ENCODE results near the gene TMEM198.

Gene TMEM198

DNA sequence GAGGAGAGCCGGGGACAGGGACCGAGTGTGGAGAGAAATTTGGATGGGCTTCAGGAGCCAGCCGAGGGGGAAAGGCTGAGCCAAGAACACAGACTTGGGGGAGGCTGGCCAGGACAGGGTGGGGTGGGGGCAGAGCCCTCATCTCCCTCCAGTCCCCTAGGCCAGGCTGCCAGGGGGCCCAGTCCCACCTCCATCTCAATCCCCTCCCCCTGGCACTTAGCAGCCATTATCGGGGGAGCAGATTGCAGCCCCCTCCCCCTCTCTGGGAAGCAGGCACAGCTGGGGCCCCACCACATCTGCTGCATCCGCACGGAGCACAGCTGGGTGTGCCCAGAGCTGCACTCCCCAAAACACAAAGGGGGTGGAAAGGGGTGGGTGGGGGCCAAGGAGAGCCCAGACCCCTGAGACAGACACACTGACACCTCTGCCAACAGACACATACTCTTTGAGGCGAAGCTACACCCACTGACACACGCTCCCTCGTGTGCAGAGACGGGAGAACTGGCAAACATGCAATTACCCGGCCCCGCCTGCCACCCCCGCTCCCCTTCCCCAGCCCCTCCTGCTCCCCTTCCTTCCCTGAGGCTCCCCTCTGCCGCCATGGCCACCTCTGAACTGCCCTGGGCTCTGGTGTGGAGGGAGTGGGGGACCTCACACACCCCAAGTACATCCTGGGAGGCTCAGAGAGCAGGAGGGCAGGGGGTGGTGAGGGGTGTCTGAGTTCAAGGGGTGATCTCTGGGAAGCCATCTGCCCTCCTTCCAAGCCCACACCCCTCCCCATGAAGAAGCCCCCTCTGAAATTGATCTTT is 34.7 kb upstream of the TMEM198 start:
- peak in 7 of 56 donors; percentile 22 to 71 (median 31) for DNase-seq

DNA sequence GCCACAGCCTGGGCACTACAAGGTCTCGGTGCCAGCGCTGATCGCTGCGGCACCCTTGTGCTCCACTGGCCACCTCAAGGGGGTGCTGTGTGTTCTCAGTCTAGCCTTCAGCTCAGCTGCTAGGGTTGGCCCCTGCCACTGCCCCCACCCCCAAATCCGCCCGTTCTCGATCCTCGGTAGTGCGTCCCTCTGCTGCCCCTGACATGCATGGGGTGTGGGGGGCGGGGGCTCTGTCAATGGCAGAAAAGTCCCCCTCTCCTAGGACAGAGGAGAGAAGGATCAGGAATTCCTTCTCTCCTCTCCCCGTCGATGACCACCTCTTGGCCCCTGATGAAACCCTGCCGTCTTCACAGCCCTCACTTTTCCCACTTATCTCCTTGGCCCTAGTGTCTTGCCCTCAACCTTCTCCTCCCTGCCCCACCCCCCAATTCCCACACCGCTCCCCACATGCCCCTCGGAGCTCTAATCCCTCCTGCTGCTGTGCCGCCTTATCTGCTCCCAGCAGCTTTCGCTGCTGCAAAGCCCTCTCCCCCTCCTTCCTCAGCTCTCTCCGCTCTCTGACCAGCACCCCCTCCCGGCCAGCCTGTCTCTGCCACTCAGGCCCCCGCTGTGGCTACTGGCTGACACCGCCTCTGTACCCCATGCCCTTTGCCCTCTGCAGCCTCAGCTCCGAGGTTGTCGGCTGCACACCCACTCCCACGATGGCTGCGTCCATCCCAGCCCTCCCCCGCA is 33.9 kb upstream of the TMEM198 start:
- peak in 40 of 56 donors; percentile 9 to 69 (median 40) for DNase-seq

DNA sequence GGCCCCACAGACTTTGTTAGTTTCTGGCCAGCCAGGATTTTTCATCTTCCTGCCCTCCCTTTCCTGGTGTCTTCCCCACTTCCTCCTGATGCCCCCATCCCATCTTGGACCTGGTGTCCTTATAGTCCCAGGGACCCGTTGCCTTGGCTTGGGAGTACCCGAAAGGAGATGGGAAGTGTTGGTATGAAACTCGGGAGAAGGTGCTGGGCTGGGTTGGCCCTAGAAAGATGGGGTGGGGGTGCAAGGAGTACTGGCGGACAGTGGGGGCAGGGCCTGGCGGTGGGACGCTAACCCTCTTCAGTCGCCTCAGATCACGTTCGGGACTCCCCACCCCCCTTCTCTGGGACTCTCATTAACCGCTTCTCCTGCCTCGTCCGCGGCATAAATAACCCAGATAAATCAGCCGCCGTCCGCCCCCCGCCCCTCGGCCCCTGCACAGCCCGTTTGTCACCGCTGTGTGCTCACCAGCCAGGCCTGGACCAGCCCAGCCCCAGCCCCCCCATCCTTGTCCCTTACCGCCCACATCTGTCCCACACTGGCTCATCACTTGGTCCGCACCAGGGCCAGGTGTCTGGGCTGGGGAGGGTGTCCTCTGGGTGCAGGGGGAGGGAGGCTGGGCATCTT is 33.2 kb upstream of the TMEM198 start:
- DNase-seq = no peak

DNA sequence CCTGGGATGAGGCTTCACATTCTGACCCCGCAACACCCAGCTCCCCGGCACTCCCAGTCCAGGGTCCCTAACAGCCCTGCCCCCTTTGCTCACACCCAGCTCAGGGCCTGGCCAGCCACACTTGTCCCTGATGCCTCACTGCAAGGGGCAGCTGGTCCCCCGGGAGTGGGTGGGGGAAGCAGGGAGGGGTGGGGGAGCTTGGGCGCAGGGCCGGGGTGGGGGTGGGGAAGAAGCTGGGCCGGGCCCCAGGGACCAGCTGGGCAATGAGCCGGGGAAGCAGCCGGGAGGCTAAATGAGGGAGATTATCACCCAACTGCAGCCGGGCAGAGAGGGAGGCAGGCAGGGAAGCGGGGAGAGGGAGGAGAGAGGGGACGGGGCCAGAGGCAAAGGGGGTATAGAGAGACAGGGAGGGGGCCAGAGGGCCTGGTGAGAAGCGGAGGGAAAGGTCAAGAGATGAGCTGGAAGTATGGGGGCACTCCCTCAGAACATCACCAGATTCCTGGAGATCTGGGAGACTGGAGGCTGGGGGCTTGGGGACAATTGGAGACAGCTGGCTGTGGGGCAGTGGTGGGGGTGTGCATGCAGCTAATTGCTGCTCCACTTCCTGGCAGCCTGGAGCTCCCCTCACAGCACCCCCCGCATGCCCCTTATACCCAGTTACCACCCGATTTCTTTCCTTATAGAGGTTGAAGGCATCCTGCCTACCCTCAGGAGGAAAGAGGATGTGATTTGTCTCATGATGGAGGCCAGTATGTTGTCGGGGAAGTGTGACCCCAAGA is 32.1 kb upstream of the TMEM198 start:
- DNase-seq = peak in 2 of 56 donors; percentile 6 to 17

DNA sequence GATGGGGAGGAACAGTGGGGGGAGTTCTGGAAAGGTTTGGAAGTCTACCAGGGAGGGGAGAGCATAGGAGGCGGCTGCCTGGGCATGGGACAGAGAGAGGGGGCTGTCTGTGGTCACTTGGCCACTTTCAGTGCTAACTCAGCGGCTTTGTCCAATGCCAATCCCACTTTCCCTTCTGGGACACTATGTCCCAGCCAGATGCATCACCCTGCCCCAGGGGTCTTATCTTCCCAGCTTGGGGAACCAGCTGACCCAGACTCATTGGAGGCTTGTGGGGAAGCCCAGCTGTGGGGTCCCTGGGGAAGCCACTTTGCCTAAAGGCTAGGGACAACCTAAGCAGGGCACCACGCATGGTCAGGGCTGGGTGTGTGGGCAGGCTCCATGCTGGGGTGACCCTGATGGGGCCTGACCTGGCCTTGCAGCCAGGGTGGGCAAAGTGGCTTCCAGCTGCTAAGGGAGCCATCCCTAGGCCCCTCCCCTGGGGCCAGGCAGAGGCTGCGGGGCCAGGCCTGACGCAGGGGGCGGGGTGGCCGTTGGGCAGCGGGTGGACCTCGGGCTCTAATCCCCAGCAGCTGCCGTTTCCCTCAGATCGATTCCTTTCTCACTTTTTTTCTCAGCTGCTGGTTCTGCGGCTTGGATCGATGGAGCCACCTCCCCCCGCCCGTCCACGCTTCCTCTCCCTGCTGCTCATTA is 31.2 kb upstream of the TMEM198 start:
- no peak for DNase-seq

DNA sequence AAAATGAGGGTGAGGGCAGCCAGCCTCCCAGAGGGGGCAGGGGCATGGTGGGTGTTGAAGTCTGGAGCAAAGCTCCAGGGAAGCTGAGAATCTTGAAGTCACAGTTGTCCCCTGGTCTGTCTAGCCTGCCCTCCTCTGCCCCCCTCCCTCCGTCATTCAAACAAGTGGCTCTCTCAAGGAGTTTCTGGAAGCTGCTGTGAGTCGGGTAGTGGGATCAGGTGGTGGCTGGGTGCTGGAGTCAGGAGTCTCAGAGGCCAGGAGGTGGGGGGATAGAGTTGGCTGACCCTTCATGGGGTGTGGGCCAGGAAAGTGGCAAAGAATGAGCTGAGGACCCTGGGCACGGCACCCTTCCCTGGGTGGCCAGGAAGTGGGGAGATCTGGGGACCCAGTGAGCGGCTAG is 30.0 kb upstream of the TMEM198 start:
- peak in 1 of 56 donors; percentile 20 for DNase-seq

DNA sequence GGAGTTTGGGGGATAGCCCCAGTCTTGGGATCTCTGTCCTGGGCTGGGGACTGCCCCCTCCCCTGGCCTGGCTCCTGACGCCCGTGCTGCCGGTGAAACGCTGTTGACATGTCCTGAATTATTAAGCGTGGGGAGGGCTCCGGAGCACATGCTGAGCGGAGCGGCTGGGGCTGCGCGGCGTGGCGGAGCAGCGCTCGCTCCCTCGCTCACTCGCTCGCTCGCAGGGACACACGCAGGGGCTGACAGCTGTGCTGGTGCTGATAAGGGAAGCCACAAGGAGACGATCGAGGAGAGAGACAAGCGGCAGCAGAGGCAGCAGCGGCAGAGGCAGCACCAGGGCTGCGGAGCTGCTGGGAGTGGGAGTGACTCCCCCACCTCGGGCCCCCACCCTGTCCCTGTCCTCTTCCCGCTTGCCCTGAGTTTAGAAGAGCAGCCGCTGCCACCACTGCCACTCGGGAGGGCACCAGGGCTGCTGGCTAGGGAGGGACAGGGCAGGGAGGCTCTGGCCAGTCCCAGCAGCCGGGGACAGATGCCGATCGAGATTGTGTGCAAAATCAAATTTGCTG is 29.5 kb upstream of the TMEM198 start, which contains the start of gene ASIC4:
ASIC4 (plus strand) TSS at position 287 of the 566 bp plus-strand sequence; CDS start at position 530, 243 bp downstream.
- DNase-seq = peak in 10 of 56 donors; percentile 3 to 39 (median 24)

DNA sequence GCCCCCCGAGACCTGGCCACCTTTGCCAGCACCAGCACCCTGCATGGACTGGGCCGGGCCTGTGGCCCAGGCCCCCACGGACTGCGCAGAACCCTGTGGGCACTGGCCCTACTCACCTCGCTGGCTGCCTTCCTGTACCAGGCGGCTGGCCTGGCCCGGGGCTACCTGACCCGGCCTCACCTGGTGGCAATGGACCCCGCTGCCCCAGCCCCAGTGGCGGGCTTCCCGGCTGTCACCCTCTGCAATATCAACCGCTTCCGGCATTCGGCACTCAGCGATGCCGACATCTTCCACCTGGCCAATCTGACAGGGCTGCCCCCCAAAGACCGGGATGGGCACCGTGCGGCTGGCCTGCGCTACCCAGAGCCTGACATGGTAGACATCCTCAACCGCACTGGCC is 29.0 kb upstream of the TMEM198 start:
- no peak for DNase-seq

DNA sequence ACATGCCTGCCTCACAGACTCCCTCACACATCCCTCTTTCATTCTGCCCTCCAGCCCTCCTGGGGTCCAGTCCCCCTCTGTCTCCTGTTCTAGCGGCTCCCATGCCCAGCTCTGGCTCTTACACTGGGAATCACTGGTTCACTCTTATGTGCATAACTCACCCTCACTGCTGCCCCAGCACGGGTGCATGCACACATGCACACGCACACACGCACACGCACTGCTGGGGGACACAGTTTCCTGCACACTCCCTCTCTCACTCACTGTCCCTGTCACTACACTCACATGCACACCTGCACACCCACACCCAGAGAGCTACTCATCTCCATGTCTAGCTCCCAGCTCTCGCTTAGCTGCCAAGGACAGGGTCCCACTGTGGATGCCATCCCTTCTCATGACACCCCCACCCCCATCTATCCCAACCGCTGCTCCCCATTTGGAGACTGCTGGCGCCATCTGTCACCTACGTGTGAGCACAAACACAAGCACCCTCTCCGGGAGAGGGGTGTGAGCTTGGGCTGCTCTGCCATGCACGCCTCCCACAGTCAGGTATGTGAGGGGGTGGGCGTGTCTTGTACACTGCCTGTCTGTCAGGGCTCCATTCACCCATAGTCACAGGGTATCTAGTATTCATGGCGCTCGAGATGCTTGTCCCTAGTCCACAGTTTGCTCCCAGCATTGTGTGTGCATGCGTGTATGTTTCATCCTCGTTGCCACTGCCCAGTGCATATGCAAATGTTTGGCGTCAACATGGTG is 27.8 kb upstream of the TMEM198 start:
- peak in 24 of 56 donors; percentile 6 to 73 (median 38) for DNase-seq

DNA sequence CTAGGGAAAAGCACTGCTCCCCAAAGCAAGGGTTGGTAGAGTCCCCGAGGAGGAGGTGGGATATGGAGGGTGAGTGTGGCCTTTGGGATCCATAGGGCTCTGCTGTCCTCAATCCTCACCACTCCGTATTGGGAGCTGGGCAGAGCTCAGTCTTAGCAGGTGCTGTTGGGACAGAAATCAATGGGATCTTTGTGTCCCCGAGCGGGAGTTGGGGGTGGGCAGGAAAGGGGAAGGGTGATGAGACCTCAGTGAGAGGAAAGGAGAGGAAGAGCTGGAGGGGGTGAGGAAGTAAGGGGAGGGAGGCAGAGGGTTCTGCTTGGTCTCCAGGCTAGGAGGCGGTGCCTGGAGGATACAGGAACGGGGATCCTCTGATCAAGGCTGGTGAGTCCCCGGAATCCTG is 26.9 kb upstream of the TMEM198 start:
- peak in 1 of 56 donors; percentile 6 for DNase-seq

DNA sequence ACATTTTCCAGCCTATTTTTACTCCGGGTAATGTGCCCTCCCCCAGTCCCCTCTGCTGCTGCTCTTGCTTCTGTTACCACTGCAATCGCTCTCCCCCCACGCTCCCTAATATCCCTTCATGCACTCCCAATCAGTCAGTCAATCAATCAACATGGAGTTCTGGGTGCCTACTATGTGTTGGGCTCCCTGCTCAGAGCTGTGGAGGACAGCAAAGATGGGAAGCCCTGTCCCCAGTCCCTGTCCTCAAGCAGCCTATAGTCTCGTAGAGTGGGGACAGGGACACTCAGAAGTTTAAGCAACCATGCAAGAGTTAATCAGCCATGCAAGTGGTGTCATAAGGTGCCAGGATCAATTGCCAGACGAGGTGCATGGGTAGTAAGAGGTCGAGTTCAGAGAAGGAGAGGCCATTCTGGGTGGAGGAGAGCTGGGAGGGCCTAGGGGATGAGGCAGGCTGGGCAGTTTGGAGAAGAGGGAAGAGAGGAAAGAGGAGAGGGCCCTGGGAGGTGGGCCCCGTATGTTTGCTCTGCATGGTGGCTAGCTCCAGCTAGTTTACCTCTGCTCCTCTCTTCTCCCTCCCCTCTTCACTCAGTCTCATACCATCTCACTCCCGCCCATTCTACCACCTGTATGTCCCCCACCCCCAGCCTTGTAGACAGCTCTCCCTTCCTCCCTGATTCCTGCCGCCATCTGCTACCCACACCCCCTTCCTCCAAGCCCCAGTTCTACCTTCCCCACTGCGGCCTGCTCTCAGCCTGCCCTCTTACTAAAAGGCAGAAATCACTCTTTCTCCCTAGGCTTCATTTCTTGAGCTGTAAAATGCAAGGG is 25.7 kb upstream of the TMEM198 start:
- DNase-seq = no peak

DNA sequence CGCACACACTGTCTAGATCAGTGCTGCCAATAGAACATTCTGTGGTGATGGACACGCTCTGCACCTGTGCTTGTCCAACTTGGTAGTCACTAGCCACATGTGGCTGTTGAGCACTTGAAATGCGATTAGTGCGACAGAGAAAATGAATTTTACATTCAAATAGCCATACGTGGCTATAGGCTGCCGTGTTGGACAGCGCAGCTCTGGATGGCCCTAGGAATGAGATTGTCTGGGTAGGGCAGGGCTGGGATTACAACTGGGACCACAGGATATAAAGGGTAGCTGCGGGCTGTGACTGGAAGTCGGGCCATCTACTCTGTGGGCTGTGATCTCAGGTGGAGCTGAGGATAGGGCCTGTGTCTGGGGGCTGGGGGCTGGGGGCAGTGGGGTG is 24.3 kb upstream of the TMEM198 start:
- no peak for DNase-seq

DNA sequence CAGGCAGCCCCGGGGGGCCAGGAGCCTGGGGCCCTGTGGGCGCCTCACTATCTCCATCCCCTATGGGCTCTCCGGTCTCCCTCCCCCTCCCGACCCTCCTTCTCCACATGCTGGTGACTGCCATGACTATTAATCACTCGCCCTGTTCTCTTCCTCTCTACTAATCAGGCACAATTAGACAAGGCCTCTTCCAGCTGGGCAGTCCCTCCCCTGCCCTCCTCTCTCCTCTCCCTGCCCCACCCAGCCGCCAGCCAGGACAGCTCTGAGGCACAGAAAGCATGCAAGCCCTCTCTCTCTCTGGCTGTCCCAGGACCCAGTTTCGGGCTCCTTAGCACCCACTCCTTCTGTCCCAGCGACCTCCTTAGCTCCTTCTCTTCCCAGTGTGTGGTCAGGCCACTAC is 23.7 kb upstream of the TMEM198 start:
- DNase-seq = no peak

DNA sequence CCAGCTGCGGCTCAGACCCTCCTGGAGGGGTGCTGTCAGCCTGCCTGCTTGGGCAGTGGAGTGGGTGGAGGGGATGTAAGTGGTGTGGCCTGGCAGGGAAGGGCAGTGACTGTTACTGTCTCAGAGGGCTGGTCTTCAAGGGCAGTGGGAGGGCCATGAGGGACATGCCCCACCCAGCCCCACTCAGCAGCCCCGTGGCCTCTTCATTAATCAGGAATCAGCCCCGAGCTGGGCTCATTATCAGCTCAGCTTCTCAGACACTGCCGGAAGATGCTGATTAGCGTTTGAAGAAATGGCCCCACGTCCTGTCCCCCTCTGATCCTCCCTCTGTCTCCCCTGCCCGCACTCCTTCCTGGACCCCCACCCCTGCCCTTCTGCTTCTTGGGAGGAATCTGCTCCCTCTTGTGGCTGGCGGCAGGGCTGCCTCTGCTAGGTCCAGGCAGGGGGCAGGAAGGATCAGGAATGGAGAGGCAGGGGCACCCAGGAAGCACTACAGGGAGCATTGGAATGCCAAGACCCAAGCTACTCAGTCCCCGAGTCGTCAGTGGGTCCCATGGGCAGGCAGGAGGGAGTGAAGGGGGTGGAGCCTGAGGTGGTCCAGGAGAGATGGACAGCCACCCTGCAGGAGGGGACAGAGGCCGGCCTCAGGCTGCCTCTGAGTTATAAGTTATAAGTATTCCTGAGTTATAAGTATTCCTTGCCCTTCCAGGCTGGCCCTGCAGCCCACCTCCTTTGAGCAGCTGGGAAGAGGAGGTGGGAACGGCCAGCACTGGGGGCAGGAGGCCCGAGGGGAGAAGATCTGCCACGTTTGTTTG is 22.6 kb upstream of the TMEM198 start:
- DNase-seq = peak in 10 of 56 donors; percentile 5 to 35 (median 19)

DNA sequence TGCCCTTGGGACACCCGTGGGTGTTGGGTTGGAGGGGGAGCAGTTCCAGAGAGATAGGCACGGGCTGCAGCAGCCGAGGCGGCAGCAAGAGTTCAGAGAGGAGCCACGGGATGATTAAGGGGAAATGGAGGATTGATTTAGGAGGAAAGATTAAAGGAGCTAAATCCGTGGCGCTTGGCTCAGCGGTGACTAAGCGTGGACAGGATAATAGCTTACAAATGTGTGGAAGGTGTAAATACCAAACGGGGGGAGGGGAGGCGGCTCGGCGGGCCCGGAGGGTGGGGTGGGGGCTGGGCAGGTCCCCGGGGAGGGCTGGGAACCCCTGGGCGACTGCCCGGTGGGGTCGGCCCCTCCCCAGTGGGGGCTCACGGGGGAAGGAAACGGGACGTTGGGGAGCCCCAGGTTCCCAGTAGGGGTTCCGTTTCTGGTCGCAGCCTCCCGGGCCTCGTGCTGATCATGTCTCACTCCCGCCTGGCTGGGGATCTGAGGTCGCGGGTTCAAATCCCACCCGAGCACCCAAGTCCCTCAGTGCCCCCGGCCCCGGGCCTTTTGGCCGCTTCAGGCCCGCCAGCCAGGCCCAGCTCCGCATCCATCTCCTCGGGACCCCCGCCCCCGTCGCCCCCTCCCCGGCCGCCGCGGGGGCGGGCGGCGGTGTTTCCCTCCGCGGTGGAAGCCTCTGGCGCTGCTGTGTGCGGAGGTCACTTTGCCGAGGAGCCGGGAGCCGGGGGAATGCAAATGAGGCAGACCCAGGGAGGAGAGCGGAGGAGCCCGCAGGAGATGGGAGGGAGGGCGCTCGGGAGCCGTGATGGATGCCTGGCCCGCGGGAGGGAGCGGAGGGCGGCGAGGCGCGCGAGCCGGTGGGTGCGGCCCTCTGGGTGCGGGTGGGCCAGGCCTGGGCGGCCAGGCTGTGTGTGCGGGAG is 21.5 kb upstream of the TMEM198 start:
- DNase-seq = peak in 11 of 56 donors; percentile 23 to 49 (median 27)

DNA sequence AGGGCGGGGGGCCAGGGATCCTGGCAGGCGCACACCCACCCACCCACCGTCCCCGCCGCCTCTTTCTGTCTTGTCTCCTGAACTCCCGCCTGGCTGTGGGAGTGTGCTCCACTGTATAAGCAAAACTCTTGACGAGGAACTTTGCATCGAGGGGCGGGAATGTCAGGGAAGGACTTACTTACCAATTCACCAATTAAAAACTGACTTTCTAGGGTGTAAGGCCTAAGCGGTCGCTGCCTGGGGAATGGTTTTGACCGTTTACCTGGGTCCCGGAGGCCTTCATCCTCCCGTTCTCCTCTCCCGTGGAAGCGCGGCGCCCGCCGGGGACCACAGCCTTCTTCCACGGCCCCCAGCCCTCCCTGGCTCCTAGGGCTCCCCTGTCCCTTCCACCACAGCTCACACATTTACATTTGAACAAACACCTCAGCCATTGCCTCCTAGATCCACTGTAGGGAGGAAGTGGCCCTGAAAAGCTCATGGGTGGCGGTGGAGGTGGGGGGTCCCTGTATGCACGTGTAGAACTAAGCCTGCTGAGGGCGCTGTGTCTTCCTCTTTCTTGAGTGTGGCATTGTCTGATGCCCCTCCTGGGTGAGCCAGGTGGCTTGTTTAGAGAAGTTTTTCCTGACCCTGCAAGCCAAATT is 20.7 kb upstream of the TMEM198 start:
- peak in 2 of 56 donors; percentile 40 to 41 for DNase-seq
